NT2/D1 (cell line): ENCODE measurements around the gene HSPB8.

Experiments used
- SUZ12 ChIP-seq: IDR thresholded peaks from 2 replicates; pipeline ENCODE4 v1.6.1; 2011; ENCODE audit not compliant: insufficient read length, insufficient read depth; ENCODE audit errors: extremely low read depth
- YY1 ChIP-seq: IDR thresholded peaks from 2 replicates; pipeline ENCODE4 v1.6.1; 2011; ENCODE audit not compliant: insufficient read length, insufficient read depth

DNA sequence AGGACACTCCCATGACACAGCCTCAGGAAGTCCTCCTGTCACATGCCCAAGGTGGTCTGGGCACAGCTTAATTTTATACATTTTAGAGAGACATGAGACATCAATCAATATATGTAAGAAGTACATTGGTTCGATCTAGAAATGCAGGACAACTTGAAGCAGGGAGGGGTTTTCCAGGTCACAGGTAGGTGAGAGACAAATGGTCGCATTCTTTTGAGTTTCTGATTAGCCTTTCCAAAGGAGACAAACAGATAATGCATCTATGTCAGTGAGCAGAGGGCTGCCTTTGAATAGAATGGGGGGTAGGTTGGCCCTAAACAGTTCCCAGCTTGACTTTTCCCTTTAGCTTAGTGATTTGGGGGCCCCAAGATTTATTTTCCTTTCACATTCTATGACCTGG, 2.5 kb downstream of the HSPB8 start:
- no peak for TF ChIP-seq YY1
- TF ChIP-seq SUZ12 = no peak
